GM21528 (cell line): ENCODE data around the gene GGA2.
"Not testable (repeated sequence)": the region's sequence is repeated elsewhere in the genome, so short reads cannot be mapped to it uniquely, and the experiment has no call there.

Source experiments
- ATAC-seq: cut with Tn5 transposase; IDR thresholded peaks from one replicate; pipeline ENCODE4 v1.9.1; 2021; ENCODE audit warnings: mild to moderate bottlenecking, moderate library complexity; ENCODE audit not compliant: unreplicated experiment, low FRiP score

GGA2 gene

GRCh38 chr16:23527961-23528643 is 17.8 kb upstream of the GGA2 start:
- no peak for ATAC-seq

DNA sequence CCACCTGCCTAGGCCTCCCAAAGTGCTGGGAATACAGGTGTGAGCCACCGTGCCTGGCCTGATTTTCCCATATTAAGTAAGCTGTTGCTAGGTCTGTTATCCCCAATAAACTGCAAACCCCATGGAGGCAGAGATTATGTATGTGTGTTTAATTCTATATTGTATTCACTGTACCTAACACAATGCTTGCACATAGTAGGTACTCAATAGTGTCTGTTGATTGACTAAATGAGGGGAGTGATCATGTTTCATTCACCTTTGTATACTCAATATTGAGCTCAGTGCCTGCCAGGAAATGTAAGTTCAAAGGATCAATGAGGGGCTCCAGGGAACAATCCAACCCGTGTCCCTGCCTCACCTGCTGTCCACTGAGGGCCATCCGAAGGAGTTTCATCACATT is 14.6 kb upstream of the GGA2 start:
- no peak for ATAC-seq

DNA sequence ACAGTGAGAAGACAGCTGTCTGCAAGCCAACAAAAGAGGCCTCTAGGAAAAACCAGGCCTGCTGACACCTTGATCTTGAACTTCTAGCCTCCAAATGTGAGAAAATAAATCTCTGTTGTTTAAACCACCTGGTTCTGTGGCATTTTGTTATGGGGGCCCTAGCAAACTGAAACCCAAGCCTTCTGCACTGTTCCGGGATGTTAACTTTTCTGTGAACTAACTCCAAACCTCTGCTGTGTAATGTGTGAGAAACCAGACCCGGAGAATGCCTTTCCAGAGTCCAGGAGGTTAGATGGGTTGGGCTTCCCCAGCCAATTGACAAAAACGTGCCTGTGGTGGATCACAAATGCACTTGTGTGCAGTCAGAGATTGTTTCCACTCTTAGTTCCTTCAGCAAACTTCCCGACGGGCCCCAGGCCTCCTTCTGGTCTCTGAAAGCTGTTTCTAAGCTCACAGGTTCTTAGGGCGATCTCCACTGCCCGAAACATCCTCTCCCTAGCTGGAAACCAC is 13.6 kb upstream of the GGA2 start:
- ATAC-seq, result no peak

- no peak for ATAC-seq
Measured at GRCh38 chr16:23523321-23523720, 13.0 kb upstream of the GGA2 start.

GRCh38 chr16:23521965-23522364 is 11.7 kb upstream of the GGA2 start:
- no peak for ATAC-seq

- ATAC-seq, result no peak
Measured at GRCh38 chr16:23521037-23521743, 10.9 kb upstream of the GGA2 start.

DNA sequence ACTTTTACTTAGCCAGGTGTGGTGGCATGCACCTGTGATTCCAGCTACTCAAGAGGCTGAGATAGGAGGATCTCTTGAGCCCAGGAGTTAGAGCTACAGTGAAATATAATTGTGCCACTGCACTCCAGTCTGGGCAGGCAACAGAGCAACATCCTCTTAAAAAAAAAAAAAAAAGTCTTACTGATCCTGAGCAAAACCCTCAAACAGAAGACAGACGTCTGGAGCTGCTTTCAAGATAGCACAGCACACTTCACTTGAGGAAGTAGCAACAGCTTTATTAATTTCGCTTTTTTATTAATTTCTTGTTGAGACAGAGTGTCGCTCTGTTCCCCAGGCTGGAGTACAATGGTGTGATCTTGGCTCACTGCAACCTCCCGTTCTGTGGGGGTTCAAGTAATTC is 10.2 kb upstream of the GGA2 start:
- no peak for ATAC-seq

GRCh38 chr16:23519282-23519681 is 9.0 kb upstream of the GGA2 start:
- no peak for ATAC-seq

DNA sequence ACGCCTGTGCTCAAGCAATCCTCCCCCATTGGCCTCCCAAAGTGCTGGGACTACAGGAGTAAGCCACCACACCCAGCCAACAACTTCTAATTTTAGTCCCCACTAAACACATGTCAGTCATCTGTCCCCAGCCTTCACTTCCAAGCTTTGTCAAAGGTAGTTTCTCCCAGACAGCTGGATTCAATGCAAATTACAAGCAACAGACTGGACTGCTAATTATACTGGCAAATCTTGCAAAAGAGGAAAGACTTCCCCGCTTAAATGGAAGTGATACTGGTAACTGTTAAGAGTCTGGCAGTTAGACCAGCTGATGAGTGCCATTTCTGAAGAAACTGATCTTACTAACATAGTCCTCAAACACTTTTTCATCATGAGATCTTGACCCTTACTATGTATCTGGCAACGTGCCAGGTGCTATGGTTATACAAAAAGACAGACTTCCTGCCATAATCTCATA is 8.2 kb upstream of the GGA2 start:
- no peak for ATAC-seq

DNA sequence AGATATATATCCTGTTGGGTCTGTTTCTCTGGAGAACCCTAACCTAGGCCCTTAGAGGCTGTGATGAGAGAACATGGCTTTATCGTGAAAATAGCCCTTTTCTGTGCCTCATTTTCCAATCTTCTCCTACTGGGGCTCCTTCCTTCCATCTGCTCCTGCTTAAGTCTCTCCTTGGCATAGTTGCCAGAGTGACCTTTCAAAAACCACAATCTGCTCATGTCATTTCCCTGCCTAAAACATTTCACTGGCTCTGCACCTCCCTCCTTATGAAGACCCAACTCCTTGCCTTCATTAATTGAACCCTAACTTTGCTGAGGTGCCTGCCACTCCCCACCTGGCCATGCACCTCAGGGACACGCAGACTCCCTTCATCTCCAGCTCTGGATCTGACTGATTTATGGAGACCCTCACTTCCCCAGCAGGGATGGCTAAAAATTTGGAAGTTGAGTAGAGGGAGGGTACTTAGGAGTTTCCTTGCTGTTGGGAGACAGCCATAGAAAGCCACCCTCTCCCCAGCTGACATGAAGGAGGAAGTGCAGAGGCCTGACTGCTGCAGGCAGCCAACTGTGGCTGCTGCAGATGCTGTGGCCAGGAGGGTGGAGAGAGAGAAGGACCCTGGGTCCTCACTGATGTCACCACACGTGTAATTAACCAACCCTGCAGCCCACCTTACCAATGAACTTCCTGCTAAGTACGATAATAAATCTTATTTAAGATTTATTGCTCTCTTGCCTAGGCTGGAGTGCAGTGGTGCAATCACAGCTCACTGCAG is 6.3 kb upstream of the GGA2 start:
- no peak for ATAC-seq

GRCh38 chr16:23515881-23516280 is 5.6 kb upstream of the GGA2 start:
- no peak for ATAC-seq

GRCh38 chr16:23514381-23515152 is 4.3 kb upstream of the GGA2 start:
- ATAC-seq, result no peak

GRCh38 chr16:23512168-23512695 is 1.9 kb upstream of the GGA2 start:
- ATAC-seq, result no peak

- ATAC-seq, result no peak
Measured at GRCh38 chr16:23511731-23512130, 1.4 kb upstream of the GGA2 start.

- not testable (repeated sequence) for ATAC-seq
Measured at GRCh38 chr16:23510915-23511270, 599 bp upstream of the GGA2 start.

GRCh38 chr16:23509782-23510163 is 521 bp downstream of the GGA2 start:
- no peak for ATAC-seq

DNA sequence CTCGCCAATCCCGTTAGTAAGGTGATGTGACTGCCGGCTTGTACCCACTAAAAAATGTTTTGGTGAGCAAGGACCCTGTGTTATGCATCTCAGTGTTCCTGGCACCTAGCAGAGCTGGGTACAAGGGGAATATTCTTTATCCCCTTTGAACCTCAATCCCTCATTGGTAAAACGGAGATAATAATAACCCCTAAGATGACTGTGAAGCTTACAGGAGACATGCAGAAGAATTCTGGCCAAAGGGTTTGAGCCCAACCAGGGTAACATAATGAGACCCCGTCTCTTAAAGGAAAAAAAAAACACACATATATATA is 896 bp downstream of the GGA2 start:
- no peak for ATAC-seq

- ATAC-seq, result no peak
Measured at GRCh38 chr16:23508589-23509440, 1.5 kb downstream of the GGA2 start.

GRCh38 chr16:23506606-23506994 is 3.7 kb downstream of the GGA2 start:
- ATAC-seq, result no peak
